Epithelial cell of prostate (primary cell): ENCODE results near the gene SLC25A22.

ENCODE experiments used
- DNase-seq: peaks from one replicate; pipeline ENCODE4 v3.0.0-alpha.2; 2011; ENCODE audit warnings: low read depth, low spot score
- H3K27ac ChIP-seq: fragments of 450-650 bp; 2 replicates; pipeline ENCODE4 v1.5.1; 2017; ENCODE audit warnings: mild to moderate bottlenecking

The SLC25A22 gene

GRCh38 chr11:834371-835316 is 36.6 kb upstream of the SLC25A22 start:
- peak; percentile 77 for DNase-seq
- peak overlapping the region; percentile 96 for H3K27ac ChIP-seq

GRCh38 chr11:833849-834311 is 35.8 kb upstream of the SLC25A22 start:
- peak overlapping the region; percentile 96 for H3K27ac ChIP-seq
- DNase-seq, result no peak

- peak overlapping the region; percentile 96 for H3K27ac ChIP-seq
- DNase-seq, result no peak
Measured at GRCh38 chr11:833114-833791, 35.2 kb upstream of the SLC25A22 start.

GRCh38 chr11:832529-833113 is 34.5 kb upstream of the SLC25A22 start, which contains the start of gene CD151:
CD151 (plus strand) TSS chr11:832952; CDS start chr11:836070, 3,118 bp downstream.
- no peak for DNase-seq

GRCh38 chr11:831961-832528 is 34.0 kb upstream of the SLC25A22 start:
- no peak for DNase-seq
- H3K27ac ChIP-seq, result no peak overlapping the region

More at GRCh38 chr11:832529-833113, 34.5 kb upstream of the SLC25A22 start, which contains the start of gene CD151:
- peak within 1 kb of the TSS; percentile 96 for H3K27ac ChIP-seq

GRCh38 chr11:831118-831864 is 33.2 kb upstream of the SLC25A22 start:
- no peak for DNase-seq
- H3K27ac ChIP-seq, result no peak overlapping the region

- no peak for DNase-seq
- H3K27ac ChIP-seq, result no peak overlapping the region
Measured at GRCh38 chr11:830295-831117, 32.4 kb upstream of the SLC25A22 start.

GRCh38 chr11:829847-830294 is 31.8 kb upstream of the SLC25A22 start:
- no peak overlapping the region for H3K27ac ChIP-seq
- no peak for DNase-seq

GRCh38 chr11:829176-829846 is 31.2 kb upstream of the SLC25A22 start:
- H3K27ac ChIP-seq, result no peak overlapping the region
- DNase-seq, result no peak

- H3K27ac ChIP-seq, result no peak overlapping the region
- DNase-seq, result no peak
Measured at GRCh38 chr11:828506-829175, 30.6 kb upstream of the SLC25A22 start.

- no peak for DNase-seq
- H3K27ac ChIP-seq, result no peak within 1 kb of the TSS
Measured at GRCh38 chr11:827897-828192, 29.8 kb upstream of the SLC25A22 start, which contains the start of gene CRACR2B. CRACR2B (plus strand) TSS chr11:827919; CDS start chr11:828608, 689 bp downstream.

- no peak overlapping the region for H3K27ac ChIP-seq
- no peak for DNase-seq
Measured at GRCh38 chr11:827146-827896, 29.2 kb upstream of the SLC25A22 start.

GRCh38 chr11:826836-827145 is 28.7 kb upstream of the SLC25A22 start:
- no peak for DNase-seq
- H3K27ac ChIP-seq, result no peak overlapping the region

GRCh38 chr11:826227-826621 is 28.1 kb upstream of the SLC25A22 start:
- no peak for DNase-seq
- H3K27ac ChIP-seq, result no peak overlapping the region

- no peak for DNase-seq
- H3K27ac ChIP-seq, result no peak overlapping the region
Measured at GRCh38 chr11:825366-826226, 27.5 kb upstream of the SLC25A22 start.

GRCh38 chr11:824942-825341 is 26.9 kb upstream of the SLC25A22 start:
- no peak for DNase-seq
- H3K27ac ChIP-seq, result no peak overlapping the region
